GM19240 (cell line): ENCODE measurements around the gene ACSBG1.
"Not testable (repeated sequence)": the region's sequence is repeated elsewhere in the genome, so short reads cannot be mapped to it uniquely, and the experiment has no call there.

Experiments
- DNase-seq: peaks from one replicate; pipeline ENCODE4 v3.0.0; 2011; ENCODE audit warnings: low spot score; ENCODE audit not compliant: insufficient read length

The ACSBG1 gene

DNA sequence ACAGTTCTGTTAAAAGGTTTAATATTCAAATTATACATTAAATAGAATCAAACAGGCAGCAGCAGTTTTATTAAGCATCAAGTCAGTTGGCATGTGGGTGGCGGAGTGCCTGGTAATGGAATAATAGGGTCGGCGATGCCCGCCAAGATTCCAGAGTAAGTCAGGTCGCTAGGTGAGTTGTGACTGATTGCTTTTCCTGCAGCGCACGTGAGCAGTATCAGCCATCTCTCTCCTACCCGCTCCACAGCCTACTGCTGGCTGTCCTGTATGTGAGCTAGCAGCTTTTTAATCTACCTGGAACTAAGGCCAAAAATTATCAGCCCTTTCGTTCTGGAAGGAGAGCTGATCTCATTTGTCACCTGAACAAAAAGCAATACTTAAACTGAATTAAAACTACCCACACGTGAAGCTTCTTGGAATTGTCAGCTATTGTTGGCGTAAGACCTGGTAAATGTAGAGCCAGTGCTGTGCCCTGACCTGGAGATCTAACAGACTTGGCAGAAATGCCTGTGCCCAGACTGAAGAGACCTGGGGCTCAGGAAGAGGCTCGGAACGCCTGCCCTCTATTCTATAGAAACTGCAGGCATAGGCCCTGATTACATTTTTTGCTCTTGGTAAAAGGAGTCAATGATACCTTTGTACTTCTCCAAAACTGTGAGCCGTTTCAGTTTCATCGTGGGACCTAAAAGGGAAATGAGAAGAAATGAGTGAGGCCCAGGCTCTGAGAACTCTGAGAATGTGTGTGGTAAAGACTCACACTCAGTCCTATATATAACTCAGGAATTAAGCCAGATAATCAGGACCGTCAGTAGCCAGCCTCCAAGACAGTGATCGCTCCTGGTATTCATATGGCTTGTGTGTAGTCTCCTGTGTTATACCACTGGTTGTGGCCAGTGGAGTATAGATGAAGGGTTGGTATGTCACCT, 63.3 kb downstream of the ACSBG1 start:
- no peak for DNase-seq

DNA sequence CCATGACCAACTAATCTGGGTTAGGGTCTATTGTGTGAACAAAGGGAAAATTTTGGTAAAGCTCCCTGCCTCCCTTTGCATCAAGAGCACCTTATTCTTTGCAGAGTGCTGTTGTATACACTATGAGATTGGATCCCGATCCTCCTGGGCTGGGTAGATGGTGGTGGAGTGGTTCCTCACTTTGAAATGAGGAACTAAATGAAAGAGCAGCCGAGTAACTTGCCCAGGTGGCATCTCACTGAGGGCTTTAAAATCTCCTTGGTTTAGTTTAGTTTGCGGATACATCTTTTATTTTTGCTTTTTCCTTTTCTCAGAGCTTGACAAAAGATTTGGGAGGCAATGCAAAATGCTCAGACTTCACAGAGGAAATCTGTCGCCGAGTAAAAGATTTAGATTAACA, 65.8 kb downstream of the ACSBG1 start:
- no peak for DNase-seq

DNA sequence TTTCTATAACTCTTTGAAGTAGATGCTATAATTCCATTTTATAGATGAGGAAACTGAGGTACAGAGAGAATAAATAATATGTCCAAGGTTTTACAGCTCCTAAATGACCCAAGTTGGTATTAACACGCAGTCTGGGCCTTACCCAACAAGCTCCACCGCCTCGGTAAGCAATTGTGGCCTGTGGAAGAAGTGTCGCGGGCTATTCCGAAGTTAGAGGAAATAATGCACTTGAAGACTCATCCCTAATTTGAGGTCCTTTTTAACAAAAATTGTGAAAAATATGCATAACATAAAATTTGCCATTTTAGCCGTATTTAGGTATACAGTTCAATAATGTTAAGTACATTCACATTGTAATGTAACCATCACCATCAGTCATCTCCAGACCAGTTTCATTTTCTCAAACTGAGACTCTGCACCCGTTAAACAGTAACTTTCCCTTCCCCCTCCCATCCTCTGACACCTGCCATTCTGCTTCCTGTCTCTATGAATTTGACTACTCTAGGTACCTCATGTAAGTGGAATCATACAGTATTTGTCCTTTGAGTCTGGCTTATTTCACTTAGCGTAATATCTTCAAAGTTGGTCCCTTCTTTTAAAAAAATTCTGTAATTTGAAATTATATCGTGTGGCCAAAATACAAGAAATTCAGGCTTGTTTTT, 67.0 kb downstream of the ACSBG1 start:
- no peak for DNase-seq

- no peak for DNase-seq
Observed at GRCh38 chr15:78164010-78164409, 70.4 kb downstream of the ACSBG1 start.

DNA sequence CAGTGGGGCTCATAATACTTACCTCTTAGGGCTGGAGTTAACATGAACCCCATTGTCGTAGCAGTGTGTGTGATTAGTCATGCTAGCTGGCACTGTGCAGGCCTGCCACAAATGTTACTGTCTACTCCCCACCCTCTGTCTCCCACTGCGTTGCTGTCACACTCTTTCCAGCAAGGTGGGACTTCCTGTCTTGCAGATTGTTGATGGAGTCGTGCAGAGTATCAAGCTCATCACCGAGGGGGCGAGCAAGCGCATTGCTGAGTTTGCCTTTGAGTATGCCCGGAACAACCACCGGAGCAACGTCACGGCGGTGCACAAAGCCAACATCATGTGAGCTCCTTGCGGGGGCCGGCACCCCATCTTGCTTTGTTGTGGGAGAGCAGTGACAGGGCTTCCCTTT, 72.3 kb downstream of the ACSBG1 start:
- no peak for DNase-seq

DNA sequence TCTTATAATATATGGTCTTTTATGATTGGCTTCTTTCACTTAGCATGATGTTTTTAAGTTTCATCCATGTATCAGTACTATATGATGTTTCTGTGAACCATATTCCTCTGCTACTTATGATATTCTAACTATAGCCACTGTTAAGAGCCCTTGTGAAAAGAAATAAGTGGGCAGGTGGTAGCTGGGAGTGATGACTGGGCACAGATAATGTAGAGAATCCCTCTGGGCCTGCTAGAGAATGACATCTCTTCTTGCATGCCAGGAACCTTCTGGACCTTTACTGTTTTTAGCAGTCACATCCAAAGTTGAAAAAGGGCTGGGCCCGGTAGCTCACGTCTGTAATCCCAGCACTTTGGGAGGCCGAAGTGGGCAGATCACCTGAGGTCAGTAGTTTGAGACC, 75.0 kb downstream of the ACSBG1 start:
- DNase-seq: no peak

GRCh38 chr15:78157203-78157602, 77.2 kb downstream of the ACSBG1 start:
- no peak for DNase-seq

DNA sequence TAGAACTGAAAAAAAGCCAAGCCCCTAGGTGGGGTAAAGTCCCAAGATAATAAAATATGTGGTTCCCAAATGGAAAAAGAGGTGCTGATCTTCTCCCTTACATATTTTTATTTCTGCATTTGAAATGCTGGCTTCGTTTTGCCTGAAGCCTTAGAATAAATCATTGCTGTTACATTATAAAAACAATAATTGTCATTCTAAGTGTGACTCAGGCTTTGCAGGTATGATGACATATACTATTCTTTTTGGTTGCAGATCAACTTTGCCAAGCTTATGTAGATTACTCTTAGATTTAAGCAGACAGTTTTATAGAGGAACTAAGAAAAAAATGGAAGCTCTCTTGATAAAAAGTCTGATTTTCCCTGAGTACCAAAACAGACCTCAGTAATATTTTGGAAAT, 77.7 kb downstream of the ACSBG1 start:
- DNase-seq: no peak

GRCh38 chr15:78155355-78155939, 78.9 kb downstream of the ACSBG1 start:
- DNase-seq: no peak

GRCh38 chr15:78154955-78155354, 79.4 kb downstream of the ACSBG1 start:
- DNase-seq: no peak

DNA sequence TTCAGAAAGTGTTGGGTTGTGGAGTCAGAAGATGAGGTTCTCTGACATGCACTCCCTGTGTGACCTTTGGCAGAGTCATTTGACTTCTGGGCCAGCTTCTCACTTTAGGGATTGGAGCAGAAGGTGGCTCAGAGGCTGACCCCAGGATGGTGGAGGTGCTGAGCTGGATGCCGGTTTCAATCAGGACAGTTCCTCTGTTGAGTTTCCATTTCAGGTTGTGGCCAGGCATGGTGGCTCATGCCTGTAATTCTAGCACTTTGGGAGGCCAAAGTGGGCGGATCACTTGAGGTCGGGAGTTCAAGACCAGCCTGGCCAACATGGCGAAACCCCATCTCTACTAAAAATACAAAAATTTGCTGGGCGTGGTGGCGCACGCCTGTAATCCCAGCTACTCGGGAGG, 83.3 kb downstream of the ACSBG1 start:
- DNase-seq: not testable (repeated sequence)

GRCh38 chr15:78149805-78150751, 84.3 kb downstream of the ACSBG1 start:
- DNase-seq: no peak

DNA sequence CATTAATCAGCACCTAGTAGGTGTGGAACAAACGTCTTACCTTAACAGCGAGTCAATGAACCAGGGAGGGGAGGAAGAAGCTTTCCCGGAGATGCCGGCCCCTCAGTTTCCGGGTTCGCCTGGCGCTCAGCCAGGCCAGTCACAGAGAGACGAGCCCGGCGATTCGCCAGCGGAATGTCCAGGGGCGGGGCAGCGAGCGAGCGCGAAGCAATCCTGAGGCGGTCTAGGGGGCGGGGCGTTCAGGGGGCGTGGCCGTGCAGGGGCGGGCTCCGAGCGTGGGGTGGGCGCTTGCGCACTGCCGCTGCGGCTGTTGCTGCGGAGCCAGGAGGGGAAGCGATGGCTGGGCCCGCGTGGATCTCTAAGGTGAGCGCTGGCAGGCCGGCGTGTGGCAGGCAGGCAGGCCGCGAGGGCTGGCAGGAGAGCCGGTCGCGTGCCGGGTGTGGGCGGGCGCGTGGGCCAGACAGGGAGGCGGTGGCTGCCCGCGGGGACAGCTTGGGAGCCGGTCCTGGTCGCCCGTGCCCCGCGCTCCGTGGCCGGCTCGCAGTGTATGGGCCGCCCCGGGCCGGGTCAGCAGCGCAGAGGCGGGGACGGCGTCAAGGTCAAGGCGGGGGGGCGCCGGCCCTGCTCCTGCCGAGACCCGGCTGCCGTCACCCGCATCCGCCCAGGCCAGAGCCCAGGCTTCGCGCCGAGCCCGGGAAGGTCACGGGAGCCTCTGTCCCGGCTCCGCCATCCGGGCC, 85.1 kb downstream of the ACSBG1 start, which contains the start of gene IDH3A:
Gene IDH3A (plus strand): TSS at position 295 of the 737 bp plus-strand sequence. CDS start 42 bp downstream, at position 337.
- peak; percentile 84 for DNase-seq

GRCh38 chr15:78148392-78149067, 85.8 kb downstream of the ACSBG1 start:
- no peak for DNase-seq

GRCh38 chr15:78147566-78147965, 86.8 kb downstream of the ACSBG1 start:
- no peak for DNase-seq

- DNase-seq: no peak
Observed at GRCh38 chr15:78146425-78147154, 87.8 kb downstream of the ACSBG1 start.

GRCh38 chr15:78142332-78142731, 92.0 kb downstream of the ACSBG1 start:
- DNase-seq: no peak

DNA sequence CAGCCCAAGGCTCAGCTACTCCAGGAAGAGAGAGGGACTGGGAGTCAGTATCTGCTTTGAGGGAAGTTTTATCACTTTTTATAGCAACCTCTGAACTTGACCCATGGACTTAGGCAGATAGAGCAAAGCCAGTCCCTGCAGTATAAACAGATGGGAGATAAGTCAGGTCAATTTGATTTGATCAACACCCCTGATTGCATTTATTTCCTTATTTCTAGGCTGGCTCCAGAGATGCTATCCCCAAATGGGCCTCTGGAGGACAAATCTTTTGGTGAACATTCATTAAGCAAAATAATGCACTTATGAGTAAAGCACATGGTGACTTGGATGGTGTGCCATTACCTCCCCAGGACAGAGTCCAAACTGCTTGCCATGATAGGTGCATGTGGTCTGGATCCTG, 94.1 kb downstream of the ACSBG1 start:
- no peak for DNase-seq

GRCh38 chr15:78139578-78139977, 94.8 kb downstream of the ACSBG1 start:
- no peak for DNase-seq
